GM21737 (cell line): ENCODE results near the gene KCTD5.
A peak's percentile ranks its signal among the peaks of the same experiment; 100 is the strongest.
"Not testable (repeated sequence)": the region's sequence is repeated elsewhere in the genome, so short reads cannot be mapped to it uniquely, and the experiment has no call there.

Experiments used
- ATAC-seq: cut with Tn5 transposase; IDR thresholded peaks from one replicate; pipeline ENCODE4 v1.9.1; 2021; ENCODE audit warnings: mild to moderate bottlenecking, moderate library complexity; ENCODE audit not compliant: unreplicated experiment

Gene KCTD5, protein sequence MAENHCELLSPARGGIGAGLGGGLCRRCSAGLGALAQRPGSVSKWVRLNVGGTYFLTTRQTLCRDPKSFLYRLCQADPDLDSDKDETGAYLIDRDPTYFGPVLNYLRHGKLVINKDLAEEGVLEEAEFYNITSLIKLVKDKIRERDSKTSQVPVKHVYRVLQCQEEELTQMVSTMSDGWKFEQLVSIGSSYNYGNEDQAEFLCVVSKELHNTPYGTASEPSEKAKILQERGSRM

DNA sequence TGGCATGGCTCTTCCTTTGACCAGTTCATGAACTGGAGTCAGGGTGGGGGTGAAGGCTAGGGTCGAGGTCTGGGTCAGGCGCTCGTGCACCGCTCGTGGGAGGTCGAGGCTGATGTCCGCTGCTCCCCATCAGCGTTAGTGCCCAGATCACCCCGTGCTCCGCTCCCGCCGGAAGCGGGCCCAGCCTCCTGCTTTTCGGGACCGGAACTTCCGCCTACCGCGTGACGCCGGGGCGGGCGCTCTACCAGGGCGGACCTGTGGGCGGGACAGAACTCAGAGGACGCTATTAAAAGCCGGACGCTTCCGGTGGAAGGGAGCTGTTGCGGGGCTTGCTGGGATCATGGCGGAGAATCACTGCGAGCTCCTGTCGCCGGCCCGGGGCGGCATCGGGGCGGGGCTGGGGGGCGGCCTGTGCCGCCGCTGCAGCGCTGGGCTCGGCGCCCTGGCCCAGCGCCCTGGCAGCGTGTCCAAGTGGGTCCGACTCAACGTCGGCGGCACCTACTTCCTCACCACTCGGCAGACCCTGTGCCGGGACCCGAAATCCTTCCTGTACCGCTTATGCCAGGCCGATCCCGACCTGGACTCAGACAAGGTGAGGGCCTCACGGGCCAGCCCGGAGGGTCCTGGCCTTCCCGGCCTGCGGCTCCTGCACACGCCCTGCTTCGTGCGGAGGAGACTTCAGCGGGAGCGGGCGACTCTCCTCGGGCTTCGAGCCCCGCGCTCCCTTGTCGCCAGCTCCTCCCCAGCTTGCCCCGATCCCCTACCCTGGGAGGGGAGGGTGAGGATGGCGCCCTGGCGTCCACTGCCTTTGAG, at the start of gene KCTD5:
Gene KCTD5, plus strand, starts transcription at position 315 of the 813 bp plus-strand sequence. Its CDS starts 26 bp downstream, at position 341.
- ATAC-seq: peak; percentile 53

DNA sequence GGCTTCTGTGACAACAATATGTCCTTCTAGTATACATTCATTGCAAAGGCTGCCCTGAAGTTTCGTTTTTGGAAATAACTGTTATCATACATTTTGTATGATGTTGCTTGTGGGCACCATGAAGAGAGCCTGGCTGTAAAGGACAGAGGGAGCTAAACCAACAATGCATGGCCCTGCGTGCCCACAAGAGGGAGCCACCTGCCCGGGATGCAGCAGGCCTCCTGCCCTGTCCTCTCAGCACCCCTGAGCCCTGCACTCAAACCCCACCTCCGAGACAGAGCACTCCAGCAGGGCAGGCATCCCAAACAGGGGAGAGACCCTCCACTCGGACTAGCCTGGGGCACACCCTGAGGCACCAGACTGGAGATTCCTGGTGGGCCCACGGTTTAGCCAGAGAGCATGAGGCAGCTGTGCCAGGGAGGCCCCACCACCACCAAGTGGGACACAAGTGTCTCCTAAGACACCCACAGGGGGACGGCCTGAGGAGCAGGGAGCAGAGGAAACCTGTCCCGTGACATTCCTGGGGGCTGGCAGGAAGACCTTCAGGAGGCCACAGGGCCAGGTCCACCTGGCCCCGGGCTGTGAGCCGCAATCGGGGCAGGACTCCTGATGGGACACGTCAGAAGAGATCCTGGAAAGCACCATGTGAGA, 43.1 kb upstream of the KCTD5 start:
- not testable (repeated sequence) for ATAC-seq

DNA sequence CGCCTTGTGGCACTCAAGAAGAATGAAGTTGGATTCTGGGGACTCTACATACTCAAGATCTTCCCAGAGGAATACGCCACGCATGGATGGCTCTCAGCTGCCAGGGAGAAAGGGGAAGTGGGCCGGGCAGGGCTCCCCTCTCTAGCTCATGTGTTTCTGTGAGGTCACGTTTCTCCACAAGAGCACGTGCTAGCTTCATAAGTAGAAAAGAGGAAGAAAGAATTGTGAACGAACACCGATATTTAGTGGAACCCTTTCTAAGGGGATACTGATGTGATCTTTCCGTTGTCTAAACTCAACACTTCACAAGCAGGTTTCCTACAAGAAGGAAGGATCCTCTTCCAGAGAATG, 42.6 kb upstream of the KCTD5 start:
- ATAC-seq: not testable (repeated sequence)

DNA sequence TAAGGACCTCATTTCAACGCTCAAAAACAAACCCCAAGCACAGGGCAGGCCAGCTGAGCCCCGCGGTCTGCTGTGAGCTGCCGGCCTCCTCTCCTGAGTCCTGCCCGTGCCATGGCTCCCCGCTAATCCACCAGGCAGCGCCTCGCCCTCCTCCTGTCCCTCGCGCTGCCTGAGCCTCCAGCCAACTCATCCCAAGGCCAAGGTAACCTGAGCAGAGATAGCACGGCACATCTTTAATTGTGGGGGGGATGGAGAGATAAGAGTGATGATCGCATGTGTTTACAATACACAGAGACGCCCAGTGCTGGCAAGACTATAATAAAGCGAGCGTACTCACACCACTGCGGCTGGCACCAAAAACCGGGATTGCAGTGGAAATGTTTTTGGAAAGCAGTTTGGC, 39.8 kb upstream of the KCTD5 start:
- ATAC-seq: not testable (repeated sequence)

DNA sequence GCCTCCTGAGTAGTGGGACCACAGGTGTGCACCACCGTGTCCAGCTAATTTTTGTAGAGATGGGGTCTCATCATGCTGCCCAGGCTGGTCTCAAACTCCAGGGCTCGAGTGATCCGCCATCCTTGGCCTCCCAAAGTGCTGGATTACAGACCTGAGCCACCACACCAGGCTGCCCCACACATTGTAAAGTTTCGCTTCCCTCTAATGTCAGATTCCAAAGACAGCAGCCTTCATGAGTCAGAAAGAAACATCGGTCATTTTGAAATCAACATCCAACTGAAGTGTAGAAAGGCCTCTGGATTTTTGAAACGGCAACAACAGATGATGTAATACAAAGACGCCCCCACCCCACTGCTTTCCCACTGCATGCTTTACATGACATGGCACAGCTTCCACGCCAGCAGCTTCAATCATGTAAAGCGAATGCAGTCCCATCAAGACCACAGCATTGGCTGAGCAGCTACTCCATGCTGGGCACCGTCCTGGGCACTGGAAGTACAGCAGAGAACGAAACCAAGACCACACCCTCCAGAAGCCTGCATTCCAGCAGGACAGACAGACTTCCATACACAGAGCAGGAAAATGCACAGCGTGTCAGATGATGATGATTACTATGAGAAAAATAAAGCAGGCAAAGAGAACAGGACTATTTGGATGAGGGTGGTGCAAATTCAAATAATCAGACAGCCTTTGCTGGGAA, 37.4 kb upstream of the KCTD5 start:
- not testable (repeated sequence) for ATAC-seq

DNA sequence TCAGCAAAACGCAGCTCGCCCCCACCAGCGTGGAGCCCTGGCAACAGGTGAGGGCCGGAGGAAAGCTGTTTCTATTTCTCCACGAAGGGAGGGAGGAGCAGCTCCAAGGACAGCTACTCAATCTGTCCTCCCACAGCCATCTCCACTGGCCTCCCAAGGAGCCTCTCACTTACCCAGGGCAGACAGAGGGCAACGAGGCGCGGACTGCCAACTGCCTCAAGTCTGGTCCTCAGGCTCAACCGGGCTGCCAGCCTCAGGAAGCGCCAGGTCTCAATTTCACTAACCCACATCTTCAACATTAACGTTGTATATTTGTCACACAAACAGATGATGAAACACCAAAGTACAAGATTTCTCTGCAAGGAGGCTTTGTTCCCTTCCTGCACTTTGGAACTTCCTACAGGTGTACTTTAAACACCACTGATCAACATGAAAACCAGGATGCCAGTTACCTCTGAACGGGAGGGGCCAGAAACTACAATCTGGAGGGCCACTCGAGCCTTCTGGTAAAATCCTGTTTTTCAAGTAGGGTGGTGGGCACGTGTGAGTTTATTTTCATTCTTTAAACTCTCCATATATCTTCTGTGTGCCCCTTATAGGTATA, 31.0 kb upstream of the KCTD5 start:
- not testable (repeated sequence) for ATAC-seq

DNA sequence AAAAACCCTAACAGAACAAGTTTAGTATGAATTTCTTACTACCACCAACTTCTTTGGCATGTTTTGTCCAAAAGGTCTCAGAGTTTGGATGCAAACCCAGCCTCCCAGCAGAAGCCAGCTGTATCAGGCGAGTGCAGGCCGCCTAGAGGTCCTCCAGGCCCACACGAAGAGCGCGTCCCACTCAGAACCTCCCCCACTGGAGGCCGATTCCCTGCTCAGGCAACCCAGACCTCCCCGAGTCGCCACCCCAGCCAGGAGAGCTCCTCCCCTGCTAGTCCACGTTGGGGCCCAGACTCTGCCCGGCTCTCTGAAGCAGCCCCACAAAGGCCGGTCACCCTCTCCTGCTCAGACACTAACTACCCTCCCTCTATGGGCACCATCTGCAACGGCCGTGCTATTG, 28.4 kb upstream of the KCTD5 start:
- ATAC-seq: not testable (repeated sequence)

DNA sequence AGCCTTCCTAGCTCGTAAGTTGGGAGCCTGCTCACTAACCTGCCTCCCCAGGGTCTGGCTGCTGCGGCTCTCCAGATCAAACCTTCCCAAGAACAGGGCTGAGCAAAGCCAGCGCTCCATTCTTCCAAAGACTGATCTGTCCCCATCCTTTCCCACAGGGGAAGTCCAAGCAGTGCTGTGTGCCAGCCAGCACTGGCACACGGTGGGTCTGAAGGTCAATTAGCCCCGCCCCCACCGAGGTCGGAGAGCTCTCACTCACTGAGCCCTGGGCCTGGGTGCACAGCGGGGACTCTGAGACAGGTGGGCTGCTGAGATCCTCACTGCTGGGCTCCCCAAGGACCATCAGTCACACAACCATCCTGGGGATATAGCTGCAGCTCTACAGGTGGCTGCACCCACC, 27.4 kb upstream of the KCTD5 start:
- not testable (repeated sequence) for ATAC-seq

DNA sequence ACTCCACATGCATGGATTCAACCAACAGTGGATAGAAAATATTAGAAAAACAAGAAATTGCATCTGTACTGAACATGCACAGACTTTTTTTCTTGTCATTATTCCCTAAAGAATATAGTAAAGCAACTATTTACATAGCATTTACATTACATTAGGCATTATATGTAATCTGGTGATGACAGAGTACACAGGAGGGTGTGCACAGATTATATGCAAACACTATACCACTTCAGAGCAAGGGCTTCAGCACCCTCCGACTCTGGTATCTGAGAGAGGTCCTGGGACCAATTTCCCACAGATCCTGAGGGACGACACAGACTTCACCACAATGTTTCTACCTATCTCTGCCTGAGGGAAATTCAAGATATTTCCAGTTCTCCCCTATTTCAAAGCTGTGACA, 25.3 kb upstream of the KCTD5 start:
- ATAC-seq: no peak

DNA sequence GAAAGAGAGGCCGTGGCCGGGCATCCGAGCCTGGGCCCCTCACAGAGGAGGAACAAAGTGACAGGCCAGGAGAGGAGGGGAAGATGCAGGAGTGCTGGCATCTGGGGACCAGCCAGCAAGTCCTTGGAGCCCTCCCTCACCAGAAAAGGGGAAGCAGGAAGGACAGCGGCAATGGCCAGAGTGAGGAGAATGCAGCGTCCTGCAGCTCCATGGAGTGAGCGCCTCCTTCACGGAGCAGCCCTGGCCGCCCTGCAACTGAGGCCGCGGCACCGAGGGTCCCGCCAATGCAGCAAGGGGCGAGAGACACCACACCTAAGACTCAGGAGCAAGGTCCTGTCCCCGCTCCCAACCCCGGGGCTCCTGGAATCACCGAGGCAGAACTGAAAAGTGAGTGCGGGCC, 24.5 kb upstream of the KCTD5 start:
- not testable (repeated sequence) for ATAC-seq

DNA sequence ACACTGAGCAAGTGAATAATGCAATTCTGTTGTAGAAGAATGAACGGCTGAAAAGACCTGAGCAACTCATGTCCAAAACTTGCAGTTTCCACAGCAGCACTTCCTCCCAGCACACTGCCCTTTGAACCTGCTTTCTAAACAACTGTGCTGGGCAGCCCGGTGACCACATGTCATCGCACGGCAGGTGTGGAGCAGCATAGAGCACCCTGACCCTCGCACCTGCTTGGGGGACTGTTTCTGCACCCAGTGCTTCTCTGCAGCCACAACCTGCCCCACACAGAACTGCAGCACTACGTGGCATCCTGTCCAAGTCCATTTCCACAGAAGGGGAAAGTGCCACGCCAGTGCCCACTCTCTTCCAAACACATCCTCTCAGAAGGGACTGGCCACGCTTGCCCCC, 22.8 kb upstream of the KCTD5 start:
- not testable (repeated sequence) for ATAC-seq

DNA sequence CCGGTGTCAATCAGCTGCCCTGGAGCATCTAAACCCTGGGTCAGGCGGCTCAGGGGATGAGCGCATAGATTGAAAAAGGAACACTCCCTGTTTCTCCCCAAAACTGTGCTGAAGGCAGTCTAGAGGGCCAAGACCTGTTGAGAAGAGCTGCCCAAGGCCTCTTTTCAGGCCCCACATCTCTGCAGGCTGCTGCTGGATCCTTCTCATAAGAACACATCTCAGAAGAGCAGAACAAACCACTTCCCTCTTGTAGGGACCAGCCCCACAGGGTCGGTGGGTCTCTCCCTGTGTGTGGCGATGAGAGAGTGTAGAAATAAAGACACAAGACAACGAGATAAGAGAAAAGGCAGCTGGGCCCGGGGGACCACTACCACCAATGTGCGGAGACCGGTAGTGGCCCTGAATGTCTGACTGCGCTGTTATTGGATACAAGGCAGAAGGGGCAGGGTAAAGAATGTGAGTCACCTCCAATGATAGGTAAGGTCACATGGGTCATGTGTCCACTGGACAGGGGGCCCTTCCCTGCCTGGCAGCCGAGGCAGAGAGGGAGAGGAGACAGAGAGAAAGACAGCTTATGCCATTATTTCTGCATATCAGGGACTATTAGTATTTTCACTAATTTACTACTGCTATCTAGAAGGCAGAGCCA, 22.2 kb upstream of the KCTD5 start:
- ATAC-seq: not testable (repeated sequence)

DNA sequence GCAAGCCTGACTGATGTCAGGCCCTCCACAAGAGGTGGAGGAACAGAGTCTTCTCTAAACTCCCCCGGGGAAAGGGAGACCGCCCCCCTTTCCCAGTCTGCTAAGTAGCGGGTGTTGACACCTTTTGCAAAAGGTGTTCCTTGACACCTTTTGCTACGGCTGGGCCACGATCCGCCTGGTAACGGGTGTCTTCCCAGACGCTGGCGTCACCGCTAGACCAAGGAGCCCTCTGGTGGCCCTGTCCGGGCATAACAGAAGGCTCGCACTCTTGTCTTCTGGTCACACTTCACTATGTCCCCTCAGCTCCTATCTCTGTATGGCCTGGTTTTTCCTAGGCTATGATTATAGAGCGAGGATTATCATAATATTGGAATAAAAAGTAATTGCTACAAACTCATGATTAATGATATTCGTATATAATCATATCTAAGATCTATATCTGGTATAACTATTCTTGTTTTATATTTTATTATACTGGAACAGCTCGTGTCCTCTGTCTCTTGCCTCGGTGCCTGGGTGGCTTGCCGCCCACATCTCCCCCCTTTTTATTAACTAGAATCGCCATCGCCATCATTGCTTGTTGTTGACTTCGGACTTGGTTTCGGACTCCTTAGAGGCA, 21.5 kb upstream of the KCTD5 start:
- ATAC-seq: not testable (repeated sequence)

DNA sequence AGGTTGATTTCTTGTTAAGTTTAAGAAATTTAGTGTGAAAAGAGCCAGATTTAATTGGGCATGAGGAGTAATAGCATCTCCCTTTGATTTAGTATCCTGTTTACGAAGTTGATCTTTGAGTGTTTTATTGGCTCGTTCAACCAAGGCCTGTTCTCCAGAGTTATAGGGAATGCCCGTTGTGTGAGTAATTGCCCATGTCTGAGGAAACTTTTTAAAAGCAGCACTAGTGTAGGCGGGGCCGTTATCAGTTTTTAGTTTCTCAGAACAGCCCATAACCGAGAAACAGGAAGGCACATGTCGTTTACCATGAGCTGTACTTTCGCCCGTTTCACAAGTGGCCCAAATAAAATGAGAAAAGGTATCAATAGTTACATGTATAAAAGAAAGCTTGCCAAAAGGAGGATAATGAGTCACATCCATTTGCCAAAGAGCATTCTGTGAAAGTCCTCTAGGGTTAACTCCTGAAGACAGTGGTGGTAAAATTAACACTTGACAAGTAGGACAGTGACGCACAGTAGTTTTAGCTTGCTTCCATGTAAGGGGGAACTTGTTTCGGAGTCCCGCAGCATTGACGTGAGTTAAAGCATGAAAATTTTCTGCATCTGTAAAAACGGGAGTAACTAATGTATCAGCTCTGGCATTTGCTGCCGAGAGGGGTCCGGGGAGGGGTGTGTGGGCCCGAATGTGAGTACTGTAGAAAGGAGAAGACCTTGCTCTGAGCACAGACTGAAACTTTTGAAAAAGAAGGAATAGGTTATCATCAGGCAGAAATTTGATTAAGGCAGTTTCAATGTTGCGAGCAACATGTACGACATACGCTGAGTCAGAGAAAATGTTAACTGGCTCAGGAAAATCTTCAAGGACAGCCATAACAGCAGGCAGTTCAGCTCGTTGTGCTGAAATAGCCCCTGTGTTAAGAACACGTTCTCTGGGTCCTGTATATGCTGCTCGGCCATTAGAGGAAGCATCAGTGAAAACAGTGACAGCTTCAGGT, 18.5 kb upstream of the KCTD5 start:
- ATAC-seq: no peak

DNA sequence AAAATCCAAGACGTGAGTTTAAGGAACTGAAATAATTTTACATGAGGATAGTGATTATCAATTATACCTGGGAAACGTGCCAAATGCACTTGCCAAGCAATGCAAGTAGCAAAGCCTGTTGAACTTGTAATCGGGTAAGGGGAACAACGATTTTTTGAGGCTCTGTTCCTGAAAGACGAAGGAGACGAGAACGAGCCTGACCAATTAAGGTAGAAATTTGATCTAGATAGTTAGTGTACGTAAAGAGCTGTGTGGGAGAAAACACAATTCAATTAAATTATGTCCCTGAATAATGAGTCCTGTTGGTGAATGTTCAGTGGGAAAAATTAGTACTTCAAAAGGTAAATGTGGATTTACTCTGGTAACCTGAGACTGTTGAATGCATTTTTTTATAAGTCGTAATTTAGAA, 17.7 kb upstream of the KCTD5 start:
- ATAC-seq: no peak

DNA sequence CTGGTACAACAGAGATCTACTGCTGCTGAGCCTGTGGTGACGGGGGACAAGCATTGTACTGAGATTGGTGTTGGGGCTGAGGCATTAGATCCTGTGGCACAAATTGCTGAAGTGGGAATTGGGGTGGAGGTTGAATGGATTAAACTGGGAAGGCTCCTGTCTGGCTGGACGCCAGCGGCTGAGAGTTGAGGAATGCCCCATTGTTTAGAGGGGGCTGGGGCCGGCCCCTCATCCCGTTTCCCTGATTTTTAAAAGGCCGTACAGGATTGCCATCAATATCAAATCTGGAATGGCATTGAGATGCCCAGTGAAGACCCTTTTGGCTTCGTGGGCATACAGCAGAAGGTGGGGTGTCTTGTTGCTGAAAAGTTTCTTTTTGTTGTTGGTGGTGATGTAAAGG, 15.7 kb upstream of the KCTD5 start:
- not testable (repeated sequence) for ATAC-seq

DNA sequence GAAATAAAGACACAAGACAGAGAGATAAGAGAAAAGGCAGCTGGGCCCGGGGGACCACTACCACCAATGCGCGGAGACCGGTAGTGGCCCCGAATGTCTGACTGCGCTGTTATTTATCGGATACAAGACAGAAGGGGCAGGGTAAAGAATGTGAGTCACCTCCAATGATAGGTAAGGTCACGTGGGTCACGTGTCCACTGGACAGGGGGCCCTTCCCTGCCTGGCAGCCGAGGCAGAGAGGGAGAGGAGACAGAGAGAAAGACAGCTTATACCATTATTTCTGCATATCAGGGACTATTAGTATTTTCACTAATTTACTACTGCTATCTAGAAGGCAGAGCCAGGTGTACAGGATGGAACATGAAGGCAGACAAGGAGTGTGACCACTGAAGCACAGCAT, 12.7 kb upstream of the KCTD5 start:
- ATAC-seq: not testable (repeated sequence)

DNA sequence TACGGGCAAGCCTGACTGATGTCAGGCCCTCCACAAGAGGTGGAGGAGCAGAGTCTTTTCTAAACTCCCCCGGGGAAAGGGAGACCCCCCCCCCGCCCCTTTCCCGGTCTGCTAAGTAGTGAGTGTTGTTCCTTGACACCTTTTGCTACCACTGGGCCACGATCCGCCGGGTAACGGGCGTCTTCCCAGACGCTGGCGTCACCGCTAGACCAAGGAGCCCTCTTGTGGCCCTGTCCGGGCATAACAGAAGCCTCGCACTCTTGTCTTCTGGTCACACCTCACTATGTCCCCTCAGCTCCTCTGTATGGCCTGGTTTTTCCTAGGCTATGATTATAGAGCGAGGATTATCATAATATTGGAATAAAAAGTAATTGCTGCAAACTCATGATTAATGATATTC, 12.3 kb upstream of the KCTD5 start:
- ATAC-seq: not testable (repeated sequence)

DNA sequence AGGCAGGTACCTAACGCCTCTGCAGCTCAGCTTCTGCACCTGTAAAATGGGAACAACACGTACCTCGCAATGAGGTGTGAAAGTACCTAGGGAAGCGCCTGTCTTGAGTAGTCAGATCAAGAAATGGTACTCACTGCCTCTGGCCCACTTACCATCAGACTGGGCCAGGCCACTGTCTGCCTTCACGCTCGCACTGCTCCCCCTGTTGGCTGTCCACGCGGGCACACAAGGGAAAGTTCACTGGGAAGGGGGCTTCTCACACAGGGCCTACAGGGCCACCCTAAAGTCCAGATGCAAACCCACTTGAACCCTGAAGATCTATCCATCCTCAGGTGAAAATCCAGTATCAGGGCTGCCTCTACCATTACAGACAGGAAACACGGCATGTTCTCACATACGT, 11.1 kb upstream of the KCTD5 start:
- not testable (repeated sequence) for ATAC-seq
